Fibroblast of mammary gland (primary cell): ENCODE data around the gene C17orf107.

Experiments used
- DNase-seq: peaks from one replicate; pipeline ENCODE4 v3.0.0-alpha.2; 2010; ENCODE audit warnings: low read depth
- H3K4me3 ChIP-seq: 2 replicates; pipeline ENCODE4 v1.5.1; 2011; ENCODE audit warnings: low read depth, mild to moderate bottlenecking, low read length, moderate library complexity; ENCODE audit not compliant: control insufficient read depth
- CTCF ChIP-seq: conservative IDR thresholded peaks from 2 replicates; pipeline ENCODE4 v1.5.1; 2011; ENCODE audit warnings: low read depth, low read length, inconsistent platforms; ENCODE audit not compliant: control insufficient read depth, insufficient read depth

Gene C17orf107

DNA sequence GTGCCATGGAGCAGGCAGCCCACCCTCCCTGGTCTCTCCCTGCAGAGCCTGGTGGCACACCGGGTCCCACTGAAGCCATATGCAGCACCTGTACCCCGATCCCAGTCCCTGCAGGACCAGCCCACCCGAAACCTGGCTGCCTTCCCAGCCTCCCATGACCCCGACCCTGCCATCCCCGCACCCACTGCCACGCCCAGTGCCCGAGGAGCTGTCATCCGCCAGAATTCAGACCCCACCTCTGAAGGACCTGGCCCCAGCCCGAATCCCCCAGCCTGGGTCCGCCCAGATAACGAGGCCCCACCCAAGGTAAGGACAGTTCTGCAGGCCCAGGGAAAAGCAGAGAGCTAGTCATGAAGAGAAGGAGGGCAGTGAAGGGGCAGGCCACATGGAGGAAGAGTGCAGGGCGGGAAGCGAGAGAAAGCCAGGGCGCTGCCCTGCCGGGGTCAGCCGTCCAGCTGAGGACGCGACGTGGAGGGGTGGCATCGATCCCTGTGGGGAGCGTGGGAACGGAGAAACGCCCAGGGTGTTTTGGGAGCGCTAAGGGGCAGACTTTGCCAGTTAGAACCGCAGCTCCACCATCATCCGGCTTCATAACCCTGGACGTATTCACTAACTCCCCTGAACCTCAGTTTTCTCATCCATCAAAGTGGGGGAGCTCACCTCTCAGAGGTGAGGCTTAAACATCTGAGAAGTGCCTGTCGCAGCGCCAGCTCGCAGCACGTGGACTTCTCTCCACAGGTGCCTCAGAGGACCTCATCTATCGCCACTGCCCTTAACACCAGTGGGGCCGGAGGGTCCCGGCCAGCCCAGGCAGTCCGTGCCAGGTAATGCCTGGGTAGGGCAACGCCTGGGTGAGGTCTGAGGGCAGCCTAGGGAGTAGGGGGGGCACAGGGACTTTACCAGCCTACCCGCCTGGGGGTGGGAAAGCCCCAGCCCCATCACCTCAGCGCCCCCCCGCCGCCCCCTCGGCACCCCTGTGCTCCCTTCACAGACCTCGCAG lies 7.6 kb upstream of the C17orf107 start:
- no peak for TF ChIP-seq CTCF
- H3K4me3 ChIP-seq: no peak overlapping the region
- no peak for DNase-seq

GRCh38 chr17:4892499-4893221 lies 6.7 kb upstream of the C17orf107 start:
- no peak for TF ChIP-seq CTCF
- DNase-seq: no peak
- H3K4me3 ChIP-seq: no peak overlapping the region

DNA sequence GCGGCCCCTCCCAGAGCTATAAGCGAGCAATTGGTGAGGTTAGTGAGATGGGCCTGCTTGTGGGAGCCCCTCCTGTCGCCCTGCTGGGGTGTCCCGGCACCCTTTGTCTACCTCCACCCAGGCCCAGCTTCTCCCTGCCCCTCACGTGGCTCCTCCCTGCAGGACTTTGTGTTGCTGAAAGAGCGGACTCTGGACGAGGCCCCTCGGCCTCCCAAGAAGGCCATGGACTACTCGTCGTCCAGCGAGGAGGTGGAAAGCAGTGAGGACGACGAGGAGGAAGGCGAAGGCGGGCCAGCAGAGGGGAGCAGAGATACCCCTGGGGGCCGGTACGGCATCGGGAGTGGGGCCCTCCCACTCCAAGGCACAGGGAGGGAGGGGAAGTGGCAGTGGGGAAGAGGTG lies 6.1 kb upstream of the C17orf107 start:
- no peak for TF ChIP-seq CTCF
- no peak overlapping the region for H3K4me3 ChIP-seq

GRCh38 chr17:4893721-4894560 lies 5.4 kb upstream of the C17orf107 start:
- TF ChIP-seq CTCF: no peak
- no peak for DNase-seq
- no peak overlapping the region for H3K4me3 ChIP-seq

More for the DNA sequence above, 6.1 kb upstream of the C17orf107 start:
- DNase-seq: no peak

GRCh38 chr17:4895121-4895520 lies 4.2 kb upstream of the C17orf107 start:
- DNase-seq: no peak
- TF ChIP-seq CTCF: no peak
- H3K4me3 ChIP-seq: no peak overlapping the region

- no peak for TF ChIP-seq CTCF
- no peak overlapping the region for H3K4me3 ChIP-seq
- DNase-seq: no peak
Measured at GRCh38 chr17:4895657-4896331, 3.5 kb upstream of the C17orf107 start.
